IMR-90 (cell line): ENCODE measurements around the gene STX1B. TPM values are rescaled to one million over a fixed set of nuclear protein-coding genes. Genes with fewer than 3 reads are reported as not detected.

Experiments used
- microRNA-seq, 2 experiments: library from miRNA; stranded (forward) in 1 of 2; unstranded in 1 of 2; fragments of 10-50 nt in 1 of 2; fragments of <30 nt in 1 of 2; gene quantifications in 1 of 2; microRNA quantifications in 1 of 2; one replicate each; pipeline versions ENCODE3 to v1.1.0; 2013 to 2020; ENCODE audit not compliant: insufficient read depth in 1 of 2, insufficient read length in 1 of 2, unreplicated experiment in 1 of 2
- polyA plus RNA-seq, 3 experiments: library from polyadenylated mRNA; depleted of rRNA; stranded (reverse); fragments of >200 nt; gene quantifications; 2 replicates each; pipeline ENCODE4 v1.2.3, GENCODE V29; 2012; ENCODE audit warnings: low replicate concordance in 1 of 3
- small RNA-seq, 5 experiments: library from RNA; depleted of rRNA; stranded (forward); fragments of <200 nt; gene quantifications; one replicate each; pipeline ENCODE3, GENCODE V24; 2012
- total RNA-seq: library from RNA; depleted of rRNA; stranded (reverse); fragments of >200 nt; gene quantifications from 2 replicates; pipeline ENCODE4 v1.2.3, GENCODE V29; 2012; rRNA removed

Gene STX1B
- total and polyA plus RNA-seq, 2 of the 4 experiments (the other 2 are of a cell fraction), result 3.9 to 14.9 TPM

Small RNAs within 50 kb of the gene (microRNA-seq; reads per million reads assigned to microRNA genes)
- not detected for gene AC135048.1 (ENCODE audit: insufficient read depth, insufficient read length)

Small RNAs within 50 kb of the gene (small RNA-seq; reads per million reads assigned to genes)
- 0 reads per million in 5 experiments for gene AC135048.1

Other genes starting within 250 kb of the STX1B start
- gene CFAP119, start 248.6 kb downstream of the STX1B start, total RNA-seq, result 0.90 and 1.7 TPM in 2 replicates
- gene CFAP119, start 248.6 kb downstream of the STX1B start, polyA plus RNA-seq (2012; rRNA removed), result 7.6 and 8.8 TPM in 2 replicates
- 63.9 and 72.4 TPM in 2 replicates for gene RNF40, start 248.3 kb downstream of the STX1B start, total RNA-seq
- gene RNF40, start 248.3 kb downstream of the STX1B start, polyA plus RNA-seq (2012; rRNA removed), result 46.7 and 49.7 TPM in 2 replicates
- 9.1 and 9.4 TPM in 2 replicates for gene ZNF629, start 223.4 kb downstream of the STX1B start, total RNA-seq
- gene ZNF629, start 223.4 kb downstream of the STX1B start, polyA plus RNA-seq (2012; rRNA removed), result 6.6 and 7.3 TPM in 2 replicates
- 32.3 and 38.6 TPM in 2 replicates for gene BCL7C, start 116.6 kb downstream of the STX1B start, total RNA-seq
- 34.9 and 54.4 TPM in 2 replicates for gene BCL7C, start 116.6 kb downstream of the STX1B start, polyA plus RNA-seq (2012; rRNA removed)
- gene CTF1, start 114.0 kb downstream of the STX1B start, total RNA-seq, result 0.18 and 0.56 TPM in 2 replicates
- 12.9 and 13.8 TPM in 2 replicates for gene CTF1, start 114.0 kb downstream of the STX1B start, polyA plus RNA-seq (2012; rRNA removed)
- gene FBXL19, start 87.1 kb downstream of the STX1B start, total RNA-seq, result 5.0 and 5.8 TPM in 2 replicates
- 13.8 and 19.6 TPM in 2 replicates for gene FBXL19, start 87.1 kb downstream of the STX1B start, polyA plus RNA-seq (2012; rRNA removed)
- 6.8 and 6.9 TPM in 2 replicates for gene ORAI3, start 61.6 kb downstream of the STX1B start, total RNA-seq
- gene ORAI3, start 61.6 kb downstream of the STX1B start, polyA plus RNA-seq (2012; rRNA removed), result 16.9 TPM in 2 replicates
- 0.54 and 0.56 TPM in 2 replicates for gene SETD1A, start 52.9 kb downstream of the STX1B start, total RNA-seq
- 5.8 and 6.5 TPM in 2 replicates for gene SETD1A, start 52.9 kb downstream of the STX1B start, polyA plus RNA-seq (2012; rRNA removed)
- 9.4 and 11.3 TPM in 2 replicates for gene HSD3B7, start 25.4 kb downstream of the STX1B start, total RNA-seq
- 8.5 and 9.3 TPM in 2 replicates for gene HSD3B7, start 25.4 kb downstream of the STX1B start, polyA plus RNA-seq (2012; rRNA removed)
- 23.5 and 25.0 TPM in 2 replicates for gene STX4, start 22.9 kb upstream of the STX1B start, total RNA-seq
- 66.4 and 67.9 TPM in 2 replicates for gene STX4, start 22.9 kb upstream of the STX1B start, polyA plus RNA-seq (2012; rRNA removed)
- 4.5 and 5.3 TPM in 2 replicates for gene ZNF668, start 63.6 kb upstream of the STX1B start, total RNA-seq
- gene ZNF668, start 63.6 kb upstream of the STX1B start, polyA plus RNA-seq (2012; rRNA removed), result 11.6 and 15.4 TPM in 2 replicates
- gene ZNF646, start 63.8 kb upstream of the STX1B start, total RNA-seq, result 6.8 and 6.9 TPM in 2 replicates
- 4.9 and 5.5 TPM in 2 replicates for gene ZNF646, start 63.8 kb upstream of the STX1B start, polyA plus RNA-seq (2012; rRNA removed)
- gene PRSS53, start 78.3 kb upstream of the STX1B start, total RNA-seq, result 0.56 and 0.72 TPM in 2 replicates
- 5.4 and 5.9 TPM in 2 replicates for gene PRSS53, start 78.3 kb upstream of the STX1B start, polyA plus RNA-seq (2012; rRNA removed)
- gene VKORC1, start 84.2 kb upstream of the STX1B start, total RNA-seq, result 61.9 and 65.2 TPM in 2 replicates
- 317 and 362 TPM in 2 replicates for gene VKORC1, start 84.2 kb upstream of the STX1B start, polyA plus RNA-seq (2012; rRNA removed)
- gene BCKDK, start 97.7 kb upstream of the STX1B start, total RNA-seq, result 24.4 and 26.0 TPM in 2 replicates
- gene BCKDK, start 97.7 kb upstream of the STX1B start, polyA plus RNA-seq (2012; rRNA removed), result 79.3 and 89.7 TPM in 2 replicates
- 18.9 and 19.4 TPM in 2 replicates for gene KAT8, start 107.0 kb upstream of the STX1B start, total RNA-seq
- gene KAT8, start 107.0 kb upstream of the STX1B start, polyA plus RNA-seq (2012; rRNA removed), result 27.4 and 28.4 TPM in 2 replicates
- not detected in 2 replicates for gene PRSS8, start 125.1 kb upstream of the STX1B start, total RNA-seq
- 0.10 TPM in 1 of 2 replicates, not detected in the other for gene PRSS8, start 125.1 kb upstream of the STX1B start, polyA plus RNA-seq (2012; rRNA removed)
- under 0.01 and 0.18 TPM in 2 replicates for gene PRSS36, start 139.4 kb upstream of the STX1B start, total RNA-seq
- 0.55 and 0.72 TPM in 2 replicates for gene PRSS36, start 139.4 kb upstream of the STX1B start, polyA plus RNA-seq (2012; rRNA removed)
- 42.8 and 51.9 TPM in 2 replicates for gene FUS, start 169.5 kb upstream of the STX1B start, total RNA-seq
- gene FUS, start 169.5 kb upstream of the STX1B start, polyA plus RNA-seq (2012; rRNA removed), result 313 and 340 TPM in 2 replicates
- gene PYCARD, start 192.1 kb upstream of the STX1B start, total RNA-seq, result 10.2 and 13.1 TPM in 2 replicates
- gene PYCARD, start 192.1 kb upstream of the STX1B start, polyA plus RNA-seq (2012; rRNA removed), result 20.5 and 30.1 TPM in 2 replicates
- not detected in 2 replicates for gene TRIM72, start 203.5 kb upstream of the STX1B start, total RNA-seq
- not detected in 2 replicates for gene TRIM72, start 203.5 kb upstream of the STX1B start, polyA plus RNA-seq (2012; rRNA removed)
- gene PYDC1, start 206.5 kb upstream of the STX1B start, total RNA-seq, result not detected in 2 replicates
- gene PYDC1, start 206.5 kb upstream of the STX1B start, polyA plus RNA-seq (2012; rRNA removed), result not detected in 2 replicates
- gene ITGAM, start 249.3 kb upstream of the STX1B start, total RNA-seq, result under 0.01 TPM in 1 of 2 replicates, not detected in the other
- gene ITGAM, start 249.3 kb upstream of the STX1B start, polyA plus RNA-seq (2012; rRNA removed), result not detected in 2 replicates